CD4-positive, alpha-beta T cell treated with Interleukin-17A for 1 hour (primary cell): ENCODE measurements around the gene RCC1.
"Not testable (repeated sequence)": the region's sequence is repeated elsewhere in the genome, so short reads cannot be mapped to it uniquely, and the experiment has no call there.

Experiments
- DNase-seq: peaks from one replicate; pipeline ENCODE4 v3.0.0-alpha.2; 2020

Gene RCC1, protein sequence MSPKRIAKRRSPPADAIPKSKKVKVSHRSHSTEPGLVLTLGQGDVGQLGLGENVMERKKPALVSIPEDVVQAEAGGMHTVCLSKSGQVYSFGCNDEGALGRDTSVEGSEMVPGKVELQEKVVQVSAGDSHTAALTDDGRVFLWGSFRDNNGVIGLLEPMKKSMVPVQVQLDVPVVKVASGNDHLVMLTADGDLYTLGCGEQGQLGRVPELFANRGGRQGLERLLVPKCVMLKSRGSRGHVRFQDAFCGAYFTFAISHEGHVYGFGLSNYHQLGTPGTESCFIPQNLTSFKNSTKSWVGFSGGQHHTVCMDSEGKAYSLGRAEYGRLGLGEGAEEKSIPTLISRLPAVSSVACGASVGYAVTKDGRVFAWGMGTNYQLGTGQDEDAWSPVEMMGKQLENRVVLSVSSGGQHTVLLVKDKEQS

GRCh38 chr1:28505406-28506187 lies at the start of gene RCC1:
RCC1 (plus strand) TSS chr1:28506043; CDS start chr1:28529867, 23,824 bp downstream.
- peak; percentile 98 for DNase-seq

DNA sequence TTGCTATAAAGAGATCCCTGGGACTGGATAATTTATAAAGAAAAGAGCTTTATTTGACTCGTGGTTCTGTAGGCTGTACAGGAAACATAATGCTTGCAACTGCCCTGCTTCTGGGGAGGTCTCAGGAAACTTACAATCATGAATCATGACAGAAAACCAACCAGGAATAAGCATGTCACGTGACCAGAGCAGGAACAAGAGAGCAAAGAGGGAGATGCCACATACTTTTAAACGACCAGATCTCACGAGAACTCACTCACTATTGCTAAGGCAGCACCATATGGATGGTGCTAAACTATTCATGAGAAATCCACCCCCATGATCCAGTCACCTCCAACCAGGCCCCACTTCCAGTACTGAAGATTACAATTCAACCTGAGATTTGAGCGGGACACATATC lies 49.8 kb upstream of the RCC1 start:
- DNase-seq, result no peak

DNA sequence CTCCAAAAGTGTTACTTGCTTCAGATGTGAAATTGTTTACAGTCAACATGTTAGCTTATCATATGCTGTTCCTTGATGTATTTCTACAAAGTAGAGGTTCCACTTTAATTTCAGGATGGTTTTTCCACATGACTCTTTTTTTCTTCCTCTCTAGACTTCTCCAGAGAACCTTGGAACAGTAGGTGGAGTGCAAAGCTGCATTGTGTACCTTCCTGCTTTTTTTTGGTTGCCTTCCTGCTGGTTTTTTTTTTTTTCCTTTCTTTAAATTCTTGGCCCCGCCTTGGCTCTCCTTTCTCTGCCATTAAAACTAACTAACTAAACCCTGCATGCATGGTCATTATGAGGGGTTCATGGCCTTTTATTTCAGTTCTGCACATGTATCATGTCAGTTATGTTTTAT lies 48.2 kb upstream of the RCC1 start:
- DNase-seq, result no peak

DNA sequence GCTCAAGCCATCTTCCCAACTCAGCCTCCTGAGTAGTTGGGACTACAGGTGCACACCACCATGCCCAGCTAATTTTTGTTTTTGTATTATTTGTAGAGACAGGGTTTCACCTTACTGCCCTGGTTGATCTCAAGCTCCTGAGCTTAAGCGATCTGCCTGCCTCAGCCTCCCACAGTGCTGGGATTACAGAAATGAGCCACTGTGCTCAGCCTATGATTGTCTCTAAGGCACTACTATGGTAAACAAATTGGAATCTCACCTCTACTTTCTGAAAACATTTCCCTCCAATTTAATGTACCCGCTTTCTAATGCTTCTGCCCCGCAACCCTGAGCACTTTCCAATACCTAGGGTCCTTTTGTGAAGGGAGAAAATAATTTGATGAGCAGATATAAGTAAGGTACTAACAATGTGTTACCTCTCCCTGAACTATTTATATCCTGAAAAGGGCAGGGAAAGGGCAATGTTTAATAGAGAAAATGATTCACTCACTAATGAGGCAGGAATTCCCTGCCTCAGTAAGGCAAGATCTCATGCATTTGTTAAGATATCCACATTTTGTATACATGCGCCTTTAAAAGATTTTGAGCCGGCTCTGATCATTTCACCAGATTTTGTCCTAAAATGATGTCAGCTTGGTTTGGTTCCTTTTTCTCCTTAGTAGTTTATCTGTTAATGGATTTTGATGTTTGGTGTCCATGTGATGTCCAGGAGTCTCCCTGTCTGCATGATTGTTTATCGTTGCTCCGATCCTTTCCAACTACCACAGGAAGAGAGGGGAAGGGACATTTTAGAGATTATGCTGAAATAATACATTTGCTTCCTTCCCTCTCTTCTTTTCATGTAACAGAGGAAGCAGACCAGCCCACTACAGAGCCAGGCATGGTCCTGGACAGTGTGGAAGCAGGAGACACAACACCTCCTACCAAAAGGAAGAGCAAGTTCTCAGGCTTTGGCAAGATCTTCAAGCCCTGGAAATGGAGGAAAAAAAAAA lies 47.3 kb upstream of the RCC1 start:
- no peak for DNase-seq

- DNase-seq, result no peak
These were observed 39.5 kb upstream of the RCC1 start for GRCh38 chr1:28466226-28466778.

GRCh38 chr1:28470146-28470545 lies 35.7 kb upstream of the RCC1 start:
- no peak for DNase-seq

GRCh38 chr1:28479497-28479896 lies 26.3 kb upstream of the RCC1 start:
- DNase-seq, result not testable (repeated sequence)

DNA sequence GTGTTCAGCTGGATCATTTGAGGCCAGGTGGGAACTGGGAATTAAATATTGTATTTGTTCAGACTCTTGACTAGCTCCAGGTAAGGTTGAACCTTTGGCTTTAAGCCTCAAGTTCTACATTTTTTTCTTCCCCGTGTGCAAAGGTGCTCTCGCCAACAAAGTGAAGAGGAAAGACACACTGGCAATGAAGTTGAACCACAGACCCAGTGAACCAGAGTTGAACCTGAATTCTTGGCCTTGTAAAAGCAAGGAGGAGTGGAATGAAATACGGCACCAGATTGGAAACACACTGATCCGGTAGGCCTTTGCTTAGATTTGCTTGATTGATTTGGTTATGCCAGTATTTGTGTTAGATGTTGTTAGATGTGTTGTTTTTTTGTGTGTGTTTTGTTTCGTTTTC lies 25.5 kb upstream of the RCC1 start:
- no peak for DNase-seq

GRCh38 chr1:28482138-28482537 lies 23.7 kb upstream of the RCC1 start:
- DNase-seq, result no peak

GRCh38 chr1:28482702-28483101 lies 23.1 kb upstream of the RCC1 start:
- no peak for DNase-seq

- no peak for DNase-seq
These were observed 11.1 kb upstream of the RCC1 start for GRCh38 chr1:28494737-28495136.

DNA sequence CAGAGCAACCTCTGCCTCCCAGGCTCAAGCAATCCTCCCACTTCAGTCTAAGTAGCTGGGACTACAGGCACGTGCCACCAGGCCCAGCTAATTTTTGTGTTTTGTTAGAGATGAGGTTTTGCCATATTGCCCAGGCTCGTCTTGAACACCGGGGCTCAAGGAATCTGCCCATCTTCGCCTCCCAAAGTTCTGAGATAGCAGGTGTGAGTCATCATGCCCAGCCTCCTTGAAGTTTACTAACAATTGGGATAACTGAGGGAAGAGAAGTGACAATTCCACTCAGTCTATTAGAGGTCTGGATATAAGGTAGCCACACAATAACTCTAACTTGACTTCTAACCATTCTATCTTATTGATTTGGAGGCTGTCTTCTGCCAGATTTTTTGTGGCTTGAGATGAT lies 6.3 kb upstream of the RCC1 start:
- DNase-seq, result no peak

DNA sequence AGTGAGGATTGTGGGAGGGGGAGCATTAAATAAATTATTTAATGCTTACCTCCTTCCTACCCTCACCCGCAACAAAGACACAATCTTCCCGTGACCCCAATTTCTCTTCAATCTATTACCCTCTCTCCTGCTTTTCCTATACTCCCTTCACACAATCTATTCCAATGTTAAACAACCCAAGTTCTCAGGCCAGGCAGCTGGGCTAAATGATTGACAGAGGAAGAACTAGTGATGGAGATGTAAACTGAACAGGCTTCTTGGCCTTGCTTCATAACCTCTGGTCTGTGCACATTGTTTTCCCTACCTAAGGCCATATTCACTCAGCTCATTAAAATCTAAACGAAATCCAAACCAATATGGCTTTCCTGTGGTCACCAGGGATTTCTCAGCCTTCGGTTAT lies 3.9 kb upstream of the RCC1 start:
- DNase-seq, result no peak

GRCh38 chr1:28503117-28503516 lies 2.7 kb upstream of the RCC1 start:
- DNase-seq, result no peak

DNA sequence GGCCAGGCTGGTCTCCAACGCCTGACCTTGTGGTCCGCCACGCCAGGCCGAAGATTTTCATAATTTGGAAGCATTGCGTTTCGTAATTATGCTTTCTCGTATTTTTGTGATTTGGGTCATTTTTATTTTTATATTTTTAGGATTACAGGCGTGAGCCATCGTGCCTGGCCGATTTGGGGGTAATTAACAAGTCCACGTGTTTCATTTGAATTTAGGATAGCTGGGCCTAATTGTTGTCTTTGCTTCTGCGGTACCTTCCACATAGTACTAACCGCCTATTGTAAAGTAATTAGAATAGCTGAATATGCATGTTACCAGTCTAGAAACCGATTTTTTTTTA lies 1.0 kb downstream of the RCC1 start:
- DNase-seq, result no peak

- no peak for DNase-seq
These were observed 1.4 kb downstream of the RCC1 start for GRCh38 chr1:28507247-28507645.

GRCh38 chr1:28507646-28508434 lies 2.0 kb downstream of the RCC1 start:
- no peak for DNase-seq

- no peak for DNase-seq
These were observed 2.6 kb downstream of the RCC1 start for GRCh38 chr1:28508435-28508754.

DNA sequence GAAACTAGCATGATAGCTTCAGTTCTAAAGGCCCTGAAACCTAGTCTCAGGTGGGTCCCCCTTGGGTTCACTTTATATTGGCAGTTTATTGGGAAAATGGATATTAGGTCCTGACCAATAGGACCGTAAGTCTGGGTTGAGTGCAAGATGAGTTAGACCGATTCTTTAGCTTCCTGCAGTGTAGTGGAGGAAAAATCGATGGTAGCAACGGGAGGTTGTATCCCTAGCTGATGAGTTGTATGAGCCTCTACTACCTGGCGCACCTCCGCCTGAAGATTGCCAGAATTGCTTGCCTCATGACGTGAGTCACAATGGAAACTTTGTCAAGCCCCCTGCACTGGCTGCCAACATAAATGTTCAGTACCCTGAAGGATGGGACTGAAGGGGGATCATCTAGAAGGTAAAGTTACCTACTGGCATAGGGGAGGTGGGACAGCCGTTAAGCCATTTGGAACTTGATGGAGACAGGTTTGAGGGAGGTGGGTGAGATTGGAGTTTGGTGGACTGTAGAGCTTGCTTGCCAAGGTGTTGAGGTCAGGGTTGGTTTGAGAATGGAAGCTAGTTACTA lies 3.9 kb downstream of the RCC1 start:
- peak; percentile 25 for DNase-seq

GRCh38 chr1:28510273-28510969 lies 4.6 kb downstream of the RCC1 start:
- DNase-seq, result peak; percentile 43

- DNase-seq, result no peak
These were observed 5.2 kb downstream of the RCC1 start for GRCh38 chr1:28510970-28511440.
